HEK293 (cell line): ENCODE measurements around the gene ATG2A.

Experiments used
- CTCF ChIA-PET: fragments of 350-600 bp; formaldehyde crosslinking; extraction: SDS; loops from one replicate; lab custom pipeline; 2021; ENCODE audit warnings: antibody characterized with exemption; lab: Yijun Ruan, JAX
- POLR2A ChIA-PET: fragments of 300-600 bp; formaldehyde crosslinking; extraction: SDS; loops from one replicate; lab custom pipeline; 2020; ENCODE audit warnings: antibody characterized with exemption, inconsistent platforms; lab: Yijun Ruan, JAX
- H3K27ac ChIP-seq: fragments of 200-500 bp; sonication (Bioruptor generic); 2 replicates; pipeline ENCODE4 v1.5.1; 2014; ENCODE audit warnings: low read depth, low read length, control low read depth, inconsistent platforms; ENCODE audit errors: extremely low read depth
- H3K36me3 ChIP-seq, 2 experiments: fragments of 200-500 bp in 1 of 2; sonication (Bioruptor generic) in 1 of 2; 1 replicate in 1 of 2; 2 replicates in 1 of 2; pipeline ENCODE4 v1.5.1; 2014 to 2017; ENCODE audit warnings: inconsistent platforms in 2 of 2, low read length in 2 of 2; ENCODE audit not compliant: control insufficient read depth in 2 of 2, insufficient read depth in 1 of 2
- H3K4me1 ChIP-seq: fragments of 200-500 bp; sonication (Bioruptor generic); 2 replicates; pipeline ENCODE4 v1.5.1; 2014; ENCODE audit warnings: mild to moderate bottlenecking, low read length, inconsistent platforms; ENCODE audit not compliant: control insufficient read depth, insufficient read depth
- H3K4me3 ChIP-seq: 2 replicates; pipeline ENCODE4 v1.5.1; 2011; ENCODE audit warnings: low read depth, mild to moderate bottlenecking, control low read depth, low read length, moderate library complexity
- H3K9me3 ChIP-seq: fragments of 200-500 bp; sonication (Bioruptor generic); 2 replicates; pipeline ENCODE4 v1.5.1; 2014; ENCODE audit warnings: low read depth, low read length, inconsistent platforms; ENCODE audit not compliant: control insufficient read depth, insufficient read depth
- GFI1B ChIP-seq: fragments of 450-650 bp; formaldehyde crosslinking; IDR thresholded peaks from 2 replicates; pipeline ENCODE4 v1.5.1; 2016; ENCODE audit warnings: missing biosample characterization, missing genetic modification characterization
- GLI2 ChIP-seq: fragments of 450-650 bp; formaldehyde crosslinking; IDR thresholded peaks from 2 replicates; pipeline ENCODE4; 2017; ENCODE audit warnings: missing biosample characterization, missing genetic modification characterization, low read depth, borderline replicate concordance
- GLIS1 ChIP-seq: fragments of 450-650 bp; formaldehyde crosslinking; IDR thresholded peaks from 2 replicates; pipeline ENCODE4 v1.5.1; 2016; ENCODE audit warnings: missing biosample characterization, missing genetic modification characterization
- PRDM6 ChIP-seq: fragments of 450-650 bp; formaldehyde crosslinking; IDR thresholded peaks from 2 replicates; pipeline ENCODE4 v1.5.1; 2017; ENCODE audit warnings: missing biosample characterization, missing genetic modification characterization
- ZFP3 ChIP-seq: fragments of 450-650 bp; formaldehyde crosslinking; IDR thresholded peaks from 2 replicates; pipeline ENCODE4 v1.5.1; 2016; ENCODE audit warnings: low read depth, missing biosample characterization, missing genetic modification characterization
- ZFP69B ChIP-seq: fragments of 450-650 bp; formaldehyde crosslinking; IDR thresholded peaks from 2 replicates; pipeline ENCODE4 v1.5.1; 2016; ENCODE audit warnings: missing biosample characterization, missing genetic modification characterization
- ZNF169 ChIP-seq: fragments of 450-650 bp; formaldehyde crosslinking; IDR thresholded peaks from 2 replicates; pipeline ENCODE4 v1.5.1; 2016; ENCODE audit warnings: missing biosample characterization, missing genetic modification characterization
- ZNF174 ChIP-seq: fragments of 450-650 bp; formaldehyde crosslinking; IDR thresholded peaks from 2 replicates; pipeline ENCODE4 v1.5.0; 2017; ENCODE audit warnings: missing biosample characterization, mild to moderate bottlenecking, missing genetic modification characterization
- ZNF184 ChIP-seq: fragments of 450-650 bp; IDR thresholded peaks from 2 replicates; pipeline ENCODE4 v1.5.1; 2018; ENCODE audit warnings: missing biosample characterization, mild to moderate bottlenecking, missing genetic modification characterization
- ZNF302 ChIP-seq: fragments of 450-650 bp; formaldehyde crosslinking; IDR thresholded peaks from 2 replicates; pipeline ENCODE4 v1.5.1; 2016; ENCODE audit warnings: missing biosample characterization, missing genetic modification characterization, low read depth
- ZNF362 ChIP-seq: fragments of 450-650 bp; formaldehyde crosslinking; IDR thresholded peaks from 2 replicates; pipeline ENCODE4 v1.5.1; 2016; ENCODE audit warnings: missing biosample characterization, missing genetic modification characterization
- ZNF510 ChIP-seq: fragments of 450-650 bp; formaldehyde crosslinking; IDR thresholded peaks from 2 replicates; pipeline ENCODE4 v1.5.1; 2018; ENCODE audit warnings: mild to moderate bottlenecking, missing genetic modification characterization, missing biosample characterization; ENCODE audit not compliant: insufficient replicate concordance
- ZNF549 ChIP-seq: fragments of 450-650 bp; IDR thresholded peaks from 2 replicates; pipeline ENCODE4 v1.5.1; 2018; ENCODE audit warnings: missing biosample characterization, missing genetic modification characterization, mild to moderate bottlenecking, inconsistent platforms, moderate library complexity
- ZNF580 ChIP-seq: fragments of 450-650 bp; formaldehyde crosslinking; IDR thresholded peaks from 2 replicates; pipeline ENCODE4 v1.5.1; 2016; ENCODE audit warnings: missing biosample characterization, missing genetic modification characterization
- ZNF670 ChIP-seq: fragments of 450-650 bp; formaldehyde crosslinking; IDR thresholded peaks from 2 replicates; pipeline ENCODE4 v1.5.1; 2016; ENCODE audit warnings: missing biosample characterization, missing genetic modification characterization, low read depth
- ZNF785 ChIP-seq: fragments of 450-650 bp; formaldehyde crosslinking; IDR thresholded peaks from 2 replicates; pipeline ENCODE4 v1.5.1; 2016; ENCODE audit warnings: missing biosample characterization, missing genetic modification characterization
- ZNF843 ChIP-seq: fragments of 450-650 bp; formaldehyde crosslinking; IDR thresholded peaks from 2 replicates; pipeline ENCODE4 v1.5.1; 2016; ENCODE audit warnings: missing biosample characterization, missing genetic modification characterization
- TF ChIP-seq, protein P1 (sequence below): fragments of 450-650 bp; formaldehyde crosslinking; IDR thresholded peaks from 2 replicates; pipeline ENCODE4 v1.5.1; 2016; ENCODE audit warnings: missing biosample characterization, missing genetic modification characterization
- TF ChIP-seq, protein P2 (sequence below): sonication (generic); formaldehyde crosslinking; IDR thresholded peaks from 2 replicates; pipeline ENCODE4 v1.8.1; 2022; ENCODE audit warnings: mild to moderate bottlenecking, moderate library complexity, missing genetic modification reagents
- TF ChIP-seq, protein P3 (sequence below): fragments of 450-650 bp; formaldehyde crosslinking; IDR thresholded peaks from 2 replicates; pipeline ENCODE4 v1.5.1; 2016; ENCODE audit warnings: missing biosample characterization, missing genetic modification characterization, borderline replicate concordance

The ATG2A gene

GRCh38 chr11:64905516-64906313, 11.3 kb downstream of the ATG2A start:
- CTCF ChIA-PET, result interaction anchor here (0.6 to 1.4 kb wide), 4 partner anchors 11 to 173 kb away, joined by 3 to 6 read pairs (median 4); partner anchors contain the start of gene ARL2
- H3K36me3 ChIP-seq, result peaks cover 0 to 84% of the 10 kb centered on the region in 2 experiments; a peak in 2 of 3 replicates
- no peak for TF ChIP-seq ZNF510 (tag by site-specific recombination)
- TF ChIP-seq, protein P1, sequence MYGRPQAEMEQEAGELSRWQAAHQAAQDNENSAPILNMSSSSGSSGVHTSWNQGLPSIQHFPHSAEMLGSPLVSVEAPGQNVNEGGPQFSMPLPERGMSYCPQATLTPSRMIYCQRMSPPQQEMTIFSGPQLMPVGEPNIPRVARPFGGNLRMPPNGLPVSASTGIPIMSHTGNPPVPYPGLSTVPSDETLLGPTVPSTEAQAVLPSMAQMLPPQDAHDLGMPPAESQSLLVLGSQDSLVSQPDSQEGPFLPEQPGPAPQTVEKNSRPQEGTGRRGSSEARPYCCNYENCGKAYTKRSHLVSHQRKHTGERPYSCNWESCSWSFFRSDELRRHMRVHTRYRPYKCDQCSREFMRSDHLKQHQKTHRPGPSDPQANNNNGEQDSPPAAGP (tag by site-specific recombination), result no peak
- TF ChIP-seq ZNF302 (tag by site-specific recombination), result no peak
- TF ChIP-seq, protein P2, sequence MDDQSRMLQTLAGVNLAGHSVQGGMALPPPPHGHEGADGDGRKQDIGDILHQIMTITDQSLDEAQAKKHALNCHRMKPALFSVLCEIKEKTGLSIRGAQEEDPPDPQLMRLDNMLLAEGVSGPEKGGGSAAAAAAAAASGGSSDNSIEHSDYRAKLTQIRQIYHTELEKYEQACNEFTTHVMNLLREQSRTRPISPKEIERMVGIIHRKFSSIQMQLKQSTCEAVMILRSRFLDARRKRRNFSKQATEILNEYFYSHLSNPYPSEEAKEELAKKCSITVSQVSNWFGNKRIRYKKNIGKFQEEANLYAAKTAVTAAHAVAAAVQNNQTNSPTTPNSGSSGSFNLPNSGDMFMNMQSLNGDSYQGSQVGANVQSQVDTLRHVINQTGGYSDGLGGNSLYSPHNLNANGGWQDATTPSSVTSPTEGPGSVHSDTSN, result no peak
- TF ChIP-seq GLI2 (tag by site-specific recombination), result no peak
- no peak for TF ChIP-seq ZNF843
- no peak for TF ChIP-seq GLIS1 (tag by site-specific recombination)
- TF ChIP-seq ZNF549 (tag by site-specific recombination), result no peak
- no peak for TF ChIP-seq ZNF785
- TF ChIP-seq ZNF362 (tag by site-specific recombination), result no peak
- no peak for TF ChIP-seq GFI1B
- no peak for TF ChIP-seq ZNF670
- TF ChIP-seq ZFP3, result no peak
- TF ChIP-seq ZNF580 (tag by site-specific recombination), result no peak
- no peak for TF ChIP-seq ZNF174
- TF ChIP-seq ZFP69B (tag by site-specific recombination), result no peak
- TF ChIP-seq ZNF169 (tag by site-specific recombination), result no peak
- TF ChIP-seq ZNF184 (tag by site-specific recombination), result no peak
- no peak for TF ChIP-seq PRDM6 (tag by site-specific recombination)
- TF ChIP-seq, protein P3, sequence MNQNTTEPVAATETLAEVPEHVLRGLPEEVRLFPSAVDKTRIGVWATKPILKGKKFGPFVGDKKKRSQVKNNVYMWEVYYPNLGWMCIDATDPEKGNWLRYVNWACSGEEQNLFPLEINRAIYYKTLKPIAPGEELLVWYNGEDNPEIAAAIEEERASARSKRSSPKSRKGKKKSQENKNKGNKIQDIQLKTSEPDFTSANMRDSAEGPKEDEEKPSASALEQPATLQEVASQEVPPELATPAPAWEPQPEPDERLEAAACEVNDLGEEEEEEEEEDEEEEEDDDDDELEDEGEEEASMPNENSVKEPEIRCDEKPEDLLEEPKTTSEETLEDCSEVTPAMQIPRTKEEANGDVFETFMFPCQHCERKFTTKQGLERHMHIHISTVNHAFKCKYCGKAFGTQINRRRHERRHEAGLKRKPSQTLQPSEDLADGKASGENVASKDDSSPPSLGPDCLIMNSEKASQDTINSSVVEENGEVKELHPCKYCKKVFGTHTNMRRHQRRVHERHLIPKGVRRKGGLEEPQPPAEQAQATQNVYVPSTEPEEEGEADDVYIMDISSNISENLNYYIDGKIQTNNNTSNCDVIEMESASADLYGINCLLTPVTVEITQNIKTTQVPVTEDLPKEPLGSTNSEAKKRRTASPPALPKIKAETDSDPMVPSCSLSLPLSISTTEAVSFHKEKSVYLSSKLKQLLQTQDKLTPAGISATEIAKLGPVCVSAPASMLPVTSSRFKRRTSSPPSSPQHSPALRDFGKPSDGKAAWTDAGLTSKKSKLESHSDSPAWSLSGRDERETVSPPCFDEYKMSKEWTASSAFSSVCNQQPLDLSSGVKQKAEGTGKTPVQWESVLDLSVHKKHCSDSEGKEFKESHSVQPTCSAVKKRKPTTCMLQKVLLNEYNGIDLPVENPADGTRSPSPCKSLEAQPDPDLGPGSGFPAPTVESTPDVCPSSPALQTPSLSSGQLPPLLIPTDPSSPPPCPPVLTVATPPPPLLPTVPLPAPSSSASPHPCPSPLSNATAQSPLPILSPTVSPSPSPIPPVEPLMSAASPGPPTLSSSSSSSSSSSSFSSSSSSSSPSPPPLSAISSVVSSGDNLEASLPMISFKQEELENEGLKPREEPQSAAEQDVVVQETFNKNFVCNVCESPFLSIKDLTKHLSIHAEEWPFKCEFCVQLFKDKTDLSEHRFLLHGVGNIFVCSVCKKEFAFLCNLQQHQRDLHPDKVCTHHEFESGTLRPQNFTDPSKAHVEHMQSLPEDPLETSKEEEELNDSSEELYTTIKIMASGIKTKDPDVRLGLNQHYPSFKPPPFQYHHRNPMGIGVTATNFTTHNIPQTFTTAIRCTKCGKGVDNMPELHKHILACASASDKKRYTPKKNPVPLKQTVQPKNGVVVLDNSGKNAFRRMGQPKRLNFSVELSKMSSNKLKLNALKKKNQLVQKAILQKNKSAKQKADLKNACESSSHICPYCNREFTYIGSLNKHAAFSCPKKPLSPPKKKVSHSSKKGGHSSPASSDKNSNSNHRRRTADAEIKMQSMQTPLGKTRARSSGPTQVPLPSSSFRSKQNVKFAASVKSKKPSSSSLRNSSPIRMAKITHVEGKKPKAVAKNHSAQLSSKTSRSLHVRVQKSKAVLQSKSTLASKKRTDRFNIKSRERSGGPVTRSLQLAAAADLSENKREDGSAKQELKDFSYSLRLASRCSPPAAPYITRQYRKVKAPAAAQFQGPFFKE, result no peak

More at GRCh38 chr11:64905516-64906313, 11.3 kb downstream of the ATG2A start:
- no peaks in the 10 kb centered on the region for H3K9me3 ChIP-seq
- no peak overlapping the region for H3K27ac ChIP-seq
- POLR2A ChIA-PET, result no interaction called here
- no peak overlapping the region for H3K4me3 ChIP-seq
- H3K4me1 ChIP-seq, result no peaks in the 10 kb centered on the region
